ENCODE measurements around the gene STC2. TPM values are rescaled to one million over a fixed set of nuclear protein-coding genes. Genes with fewer than 3 reads are reported as not detected.

Gene STC2
- 449 and 1,347 TPM in 2 replicates for total RNA-seq

GRCh38 chr5:173327948-173328843, at the start of gene STC2:
Gene STC2 (minus strand): TSS chr5:173328414. CDS start chr5:173328193, 221 bp downstream.

Other genes starting within 250 kb of the STC2 start
- 23.6 and 32.1 TPM in 2 replicates for gene BNIP1, start 183.9 kb downstream of the STC2 start, total RNA-seq
- gene NKX2-5, start 93.2 kb downstream of the STC2 start, total RNA-seq, result 0.56 TPM in 1 of 2 replicates, not detected in the other